BJ (cell line): ENCODE data around the gene CLSTN3. TPM values are rescaled to one million over a fixed set of nuclear protein-coding genes. Genes with fewer than 3 reads are reported as not detected.

Experiments used
- CTCF ChIA-PET: fragments of 350-600 bp; formaldehyde crosslinking; extraction: SDS; loops from one replicate; lab custom pipeline; 2021; ENCODE audit warnings: antibody characterized with exemption, inconsistent platforms; lab: Yijun Ruan, JAX
- POLR2A ChIA-PET: fragments of 300-600 bp; sonication (Branson Sonifier 250); formaldehyde crosslinking; extraction: SDS; loops from one replicate; lab custom pipeline; 2021; ENCODE audit warnings: antibody characterized with exemption; lab: Charles Lee
- DNase-seq: peaks from one replicate; pipeline ENCODE4 v3.0.0-alpha.2; 2011; ENCODE audit warnings: low read depth
- H3K27me3 ChIP-seq: 2 replicates; pipeline ENCODE4 v1.6.0; 2011; ENCODE audit warnings: low read length; ENCODE audit not compliant: control insufficient read depth, insufficient read depth
- H3K36me3 ChIP-seq: 2 replicates; pipeline ENCODE4 v1.5.1; 2011; ENCODE audit warnings: low read length; ENCODE audit not compliant: control insufficient read depth, insufficient read depth
- H3K4me3 ChIP-seq: 2 replicates; pipeline ENCODE4 v1.5.1; 2011; ENCODE audit warnings: low read depth, mild to moderate bottlenecking, control low read depth, low read length
- polyA plus RNA-seq: library from polyadenylated mRNA; depleted of rRNA; stranded (reverse); fragments of >200 nt; gene quantifications from 2 replicates; pipeline ENCODE4 v1.2.3, GENCODE V29; 2011; rRNA removed
- small RNA-seq: library from RNA; depleted of rRNA; stranded (forward); fragments of <200 nt; gene quantifications from one replicate; pipeline ENCODE3, GENCODE V24; 2012; ENCODE audit warnings: low replicate concordance, low read depth; ENCODE audit not compliant: insufficient read length
- TF ChIP-seq, protein P1 (sequence below): IDR thresholded peaks from 2 replicates; pipeline ENCODE4 v1.5.1; 2011; ENCODE audit warnings: low read depth, mild to moderate bottlenecking, control low read depth, inconsistent platforms, low read length, moderate library complexity; ENCODE audit not compliant: insufficient read depth

CLSTN3 gene
- polyA plus RNA-seq, 1 experiment = 19.2 TPM

DNA sequence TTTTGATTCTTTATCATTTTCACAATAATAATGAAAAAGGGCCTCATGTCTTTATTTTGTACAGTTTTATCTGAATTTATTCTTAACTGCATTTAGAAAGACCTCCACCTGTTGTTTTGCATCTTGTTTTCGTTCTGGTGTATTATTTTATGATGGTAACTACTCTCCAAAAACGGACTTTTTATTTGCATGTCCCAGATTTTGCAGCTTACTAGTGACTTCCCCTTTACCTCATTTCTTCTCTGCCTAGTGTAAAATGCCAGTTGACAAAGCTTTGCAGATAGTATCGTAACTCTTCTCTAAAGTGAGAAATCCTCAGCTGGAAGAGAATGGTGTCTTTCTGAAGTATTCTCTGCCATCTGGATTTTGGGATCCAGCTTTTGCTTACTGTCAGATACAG is 76.5 kb downstream of the CLSTN3 start:
- no peak for DNase-seq
- no peaks in the 10 kb centered on the region for H3K27me3 ChIP-seq
- TF ChIP-seq, protein P1, sequence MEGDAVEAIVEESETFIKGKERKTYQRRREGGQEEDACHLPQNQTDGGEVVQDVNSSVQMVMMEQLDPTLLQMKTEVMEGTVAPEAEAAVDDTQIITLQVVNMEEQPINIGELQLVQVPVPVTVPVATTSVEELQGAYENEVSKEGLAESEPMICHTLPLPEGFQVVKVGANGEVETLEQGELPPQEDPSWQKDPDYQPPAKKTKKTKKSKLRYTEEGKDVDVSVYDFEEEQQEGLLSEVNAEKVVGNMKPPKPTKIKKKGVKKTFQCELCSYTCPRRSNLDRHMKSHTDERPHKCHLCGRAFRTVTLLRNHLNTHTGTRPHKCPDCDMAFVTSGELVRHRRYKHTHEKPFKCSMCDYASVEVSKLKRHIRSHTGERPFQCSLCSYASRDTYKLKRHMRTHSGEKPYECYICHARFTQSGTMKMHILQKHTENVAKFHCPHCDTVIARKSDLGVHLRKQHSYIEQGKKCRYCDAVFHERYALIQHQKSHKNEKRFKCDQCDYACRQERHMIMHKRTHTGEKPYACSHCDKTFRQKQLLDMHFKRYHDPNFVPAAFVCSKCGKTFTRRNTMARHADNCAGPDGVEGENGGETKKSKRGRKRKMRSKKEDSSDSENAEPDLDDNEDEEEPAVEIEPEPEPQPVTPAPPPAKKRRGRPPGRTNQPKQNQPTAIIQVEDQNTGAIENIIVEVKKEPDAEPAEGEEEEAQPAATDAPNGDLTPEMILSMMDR = no peak
- no peak overlapping the region for H3K4me3 ChIP-seq
- H3K36me3 ChIP-seq = peaks cover 30% of the 10 kb centered on the region
- POLR2A ChIA-PET = no interaction called here
- CTCF ChIA-PET = no interaction called here

DNA sequence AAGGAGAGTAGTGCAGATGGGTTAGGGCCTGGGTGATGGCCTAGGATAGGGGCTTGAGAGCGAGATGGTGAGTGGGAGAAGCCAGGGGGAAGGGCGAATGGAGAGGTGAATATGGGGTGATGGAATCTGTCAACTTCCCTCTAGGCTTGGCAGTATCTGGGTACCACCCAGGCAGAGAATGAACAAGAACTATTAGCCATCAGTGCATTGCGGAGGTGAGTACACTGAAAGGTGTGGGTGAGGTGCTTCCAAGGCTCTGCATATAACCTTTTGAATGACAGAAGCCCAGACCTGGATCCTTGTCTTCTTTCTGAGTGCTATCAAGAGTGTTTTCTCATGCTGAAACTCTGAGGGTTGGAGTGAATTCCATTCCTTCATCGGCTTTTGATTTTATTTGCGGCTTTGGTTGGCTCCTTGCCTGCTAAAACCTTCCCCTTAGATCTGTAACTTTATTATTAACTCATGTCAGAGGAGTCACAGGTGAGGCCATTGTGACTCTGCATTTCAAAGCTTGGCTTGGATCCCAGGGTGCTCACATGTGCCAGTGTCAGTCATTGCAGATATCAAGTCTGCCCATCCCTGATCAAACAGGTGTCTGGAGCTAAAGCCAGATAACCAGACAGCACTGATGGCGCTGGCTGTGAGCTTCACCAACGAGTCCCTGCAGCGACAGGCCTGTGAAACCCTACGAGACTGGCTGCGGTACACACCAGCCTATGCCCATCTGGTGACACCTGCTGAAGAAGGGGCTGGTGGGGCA is 77.9 kb downstream of the CLSTN3 start:
- ChIA-PET POLR2A (no interaction called here), CTCF (interaction anchor here (1.7 kb wide), 1 partner anchor 12 kb away, joined by 7 read pairs; no protein-coding TSS in a partner anchor)
- TF ChIP-seq, protein P1 = no peak
- Histone ChIP-seq H3K4me3 (no peak overlapping the region), H3K27me3 (no peaks in the 10 kb centered on the region), H3K36me3 (peaks cover 26% of the 10 kb centered on the region)
- DNase-seq = no peak

Small RNA genes lying within 50 kb of the gene (small RNA-seq; reads per million reads assigned to genes)
- not detected for gene RNU6-485P

Other genes with a start within 250 kb of the CLSTN3 start
- gene LRRC23, start 225.5 kb upstream of the CLSTN3 start, polyA plus RNA-seq = 12.7 and 13.3 TPM in 2 replicates
- gene ENO2, start 215.8 kb upstream of the CLSTN3 start, polyA plus RNA-seq = 27.9 and 29.7 TPM in 2 replicates
- gene ATN1, start 202.4 kb upstream of the CLSTN3 start, polyA plus RNA-seq = 13.0 and 15.9 TPM in 2 replicates
- not detected in 2 replicates for gene RNU7-1, start 186.6 kb upstream of the CLSTN3 start, polyA plus RNA-seq
- gene C12orf57, start 186.3 kb upstream of the CLSTN3 start, polyA plus RNA-seq = 489 and 709 TPM in 2 replicates
- 0.15 and 0.27 TPM in 2 replicates for gene PTPN6, start 179.0 kb upstream of the CLSTN3 start, polyA plus RNA-seq
- 283 and 369 TPM in 2 replicates for gene PHB2, start 159.7 kb upstream of the CLSTN3 start, polyA plus RNA-seq
- gene EMG1, start 159.5 kb upstream of the CLSTN3 start, polyA plus RNA-seq = 37.5 and 53.9 TPM in 2 replicates
- gene LPCAT3, start 111.9 kb upstream of the CLSTN3 start, polyA plus RNA-seq = 26.3 and 31.2 TPM in 2 replicates
- 329 and 341 TPM in 2 replicates for gene C1S, start 69.7 kb upstream of the CLSTN3 start, polyA plus RNA-seq
- 668 and 703 TPM in 2 replicates for gene C1R, start 37.9 kb upstream of the CLSTN3 start, polyA plus RNA-seq
- gene C1RL, start 21.2 kb upstream of the CLSTN3 start, polyA plus RNA-seq = 33.6 and 50.5 TPM in 2 replicates
- gene RBP5, start 1.5 kb upstream of the CLSTN3 start, polyA plus RNA-seq = not detected in 2 replicates
- 14.8 and 21.4 TPM in 2 replicates for gene PEX5, start 59.3 kb downstream of the CLSTN3 start, polyA plus RNA-seq
- gene ACSM4, start 173.7 kb downstream of the CLSTN3 start, polyA plus RNA-seq = not detected in 2 replicates